GF-D8 (cell line): ENCODE data around the gene SVEP1.
"Not testable (repeated sequence)": the region's sequence is repeated elsewhere in the genome, so short reads cannot be mapped to it uniquely, and the experiment has no call there.

ENCODE experiments used
- DNase-seq: peaks from one replicate; lab custom pipeline; 2025; lab: John Stamatoyannopoulos, UW

SVEP1 gene

GRCh38 chr9:110579034-110579861 is at the start of gene SVEP1:
TSS of gene SVEP1 (minus strand) at chr9:110579741. CDS start at chr9:110579543, 198 bp downstream.
- no peak for DNase-seq

GRCh38 chr9:110626101-110626829 is 46.7 kb upstream of the SVEP1 start:
- no peak for DNase-seq

- no peak for DNase-seq
Measured at GRCh38 chr9:110623462-110624025, 44.0 kb upstream of the SVEP1 start.

GRCh38 chr9:110622368-110622767 is 42.8 kb upstream of the SVEP1 start:
- no peak for DNase-seq

GRCh38 chr9:110620726-110621125 is 41.2 kb upstream of the SVEP1 start:
- DNase-seq, result no peak

GRCh38 chr9:110619831-110620230 is 40.3 kb upstream of the SVEP1 start:
- no peak for DNase-seq

GRCh38 chr9:110615498-110615897 is 36.0 kb upstream of the SVEP1 start:
- DNase-seq, result no peak

GRCh38 chr9:110614576-110614975 is 35.0 kb upstream of the SVEP1 start:
- DNase-seq, result not testable (repeated sequence)

- no peak for DNase-seq
Measured at GRCh38 chr9:110606179-110606790, 26.7 kb upstream of the SVEP1 start.

GRCh38 chr9:110605565-110605964 is 26.0 kb upstream of the SVEP1 start:
- no peak for DNase-seq

- DNase-seq, result no peak
Measured at GRCh38 chr9:110604171-110604601, 24.6 kb upstream of the SVEP1 start.

GRCh38 chr9:110602281-110602680 is 22.7 kb upstream of the SVEP1 start:
- no peak for DNase-seq

GRCh38 chr9:110601098-110601497 is 21.6 kb upstream of the SVEP1 start:
- DNase-seq, result no peak

GRCh38 chr9:110599468-110599867 is 19.9 kb upstream of the SVEP1 start:
- DNase-seq, result no peak

GRCh38 chr9:110592044-110592830 is 12.7 kb upstream of the SVEP1 start:
- DNase-seq, result no peak

- no peak for DNase-seq
Measured at GRCh38 chr9:110591526-110591925, 12.0 kb upstream of the SVEP1 start.

GRCh38 chr9:110590816-110591215 is 11.3 kb upstream of the SVEP1 start:
- DNase-seq, result no peak

GRCh38 chr9:110588296-110588695 is 8.8 kb upstream of the SVEP1 start:
- DNase-seq, result no peak

- no peak for DNase-seq
Measured at GRCh38 chr9:110583237-110583636, 3.7 kb upstream of the SVEP1 start.

GRCh38 chr9:110582156-110582555 is 2.6 kb upstream of the SVEP1 start:
- no peak for DNase-seq

- DNase-seq, result no peak
Measured at GRCh38 chr9:110580850-110581249, 1.3 kb upstream of the SVEP1 start.

GRCh38 chr9:110579862-110580219 is 300 bp upstream of the SVEP1 start:
- DNase-seq, result no peak
